MM.1S (cell line): ENCODE data around the gene ACTG1.

ENCODE experiments used
- DNase-seq: peaks from one replicate; pipeline ENCODE4 v3.0.0-alpha.2; 2015
- H2AFZ ChIP-seq: fragments of 300-600 bp; sonication (generic); 2 replicates; pipeline ENCODE4 v1.6.0; 2016; ENCODE audit warnings: antibody characterized with exemption, low read length
- H3F3A ChIP-seq: fragments of 300-600 bp; sonication (generic); 2 replicates; pipeline ENCODE4 v1.6.1; 2016; ENCODE audit warnings: mild to moderate bottlenecking, antibody characterized with exemption, low read length, moderate library complexity, mixed read lengths; ENCODE audit not compliant: insufficient read depth
- H3K27ac ChIP-seq: fragments of 300-600 bp; sonication (generic); 2 replicates; pipeline ENCODE4 v1.5.1; 2016; ENCODE audit warnings: mild to moderate bottlenecking, low read length
- H3K27me3 ChIP-seq: fragments of 300-600 bp; sonication (generic); replicated peaks from 2 replicates; pipeline ENCODE4 v1.6.0; 2016; ENCODE audit warnings: low read length; ENCODE audit not compliant: insufficient read depth
- H3K36me3 ChIP-seq: fragments of 300-600 bp; sonication (generic); replicated peaks from 2 replicates; pipeline ENCODE4 v1.6.1; 2016; ENCODE audit warnings: mild to moderate bottlenecking, low read length, mixed read lengths; ENCODE audit not compliant: insufficient read depth
- H3K4me1 ChIP-seq: fragments of 300-600 bp; sonication (generic); 2 replicates; pipeline ENCODE4 v1.6.1; 2016; ENCODE audit warnings: low read length, mixed read lengths
- H3K4me2 ChIP-seq: fragments of 300-600 bp; sonication (generic); 2 replicates; pipeline ENCODE4 v1.6.0; 2016; ENCODE audit warnings: low read depth, low read length
- H3K4me3 ChIP-seq: fragments of 300-600 bp; sonication (generic); 2 replicates; pipeline ENCODE4 v1.5.1; 2016; ENCODE audit warnings: low read length, mixed read lengths
- H3K79me2 ChIP-seq: fragments of 300-600 bp; sonication (generic); 2 replicates; pipeline ENCODE4 v1.6.1; 2016; ENCODE audit warnings: mixed run types, low read length, mixed read lengths
- H3K9ac ChIP-seq: fragments of 300-600 bp; sonication (generic); 2 replicates; pipeline ENCODE4 v1.6.1; 2016; ENCODE audit warnings: low read length, mixed read lengths
- H3K9me2 ChIP-seq: fragments of 300-600 bp; sonication (generic); replicated peaks from 2 replicates; pipeline ENCODE4 v1.6.1; 2016; ENCODE audit warnings: mild to moderate bottlenecking, low read length, mixed read lengths; ENCODE audit not compliant: insufficient read depth
- H3K9me3 ChIP-seq: fragments of 300-600 bp; sonication (generic); replicated peaks from 2 replicates; pipeline ENCODE4 v1.6.1; 2016; ENCODE audit warnings: mild to moderate bottlenecking, low read length, mixed read lengths; ENCODE audit not compliant: insufficient read depth
- H4K20me1 ChIP-seq: fragments of 300-600 bp; sonication (generic); 2 replicates; pipeline ENCODE4 v1.6.1; 2016; ENCODE audit warnings: mild to moderate bottlenecking, low read length, moderate library complexity, mixed read lengths; ENCODE audit not compliant: insufficient read depth
- EZH2 ChIP-seq: fragments of 300-600 bp; sonication (generic); optimal IDR thresholded peaks from 2 replicates; pipeline ENCODE3; 2017; ENCODE audit warnings: low read depth, mild to moderate bottlenecking, antibody characterized with exemption, low read length, mixed read lengths
- EZH2phosphoT487 ChIP-seq: fragments of 300-600 bp; sonication (generic); IDR thresholded peaks from 2 replicates; pipeline ENCODE4 v1.6.1; 2018; ENCODE audit warnings: antibody characterized with exemption, low read length
- TF ChIP-seq, protein P1 (sequence below): fragments of 300-600 bp; sonication (generic); IDR thresholded peaks from 2 replicates; pipeline ENCODE4 v1.5.1; 2016; ENCODE audit warnings: antibody characterized with exemption, low read length, mixed read lengths

ACTG1 gene

DNA sequence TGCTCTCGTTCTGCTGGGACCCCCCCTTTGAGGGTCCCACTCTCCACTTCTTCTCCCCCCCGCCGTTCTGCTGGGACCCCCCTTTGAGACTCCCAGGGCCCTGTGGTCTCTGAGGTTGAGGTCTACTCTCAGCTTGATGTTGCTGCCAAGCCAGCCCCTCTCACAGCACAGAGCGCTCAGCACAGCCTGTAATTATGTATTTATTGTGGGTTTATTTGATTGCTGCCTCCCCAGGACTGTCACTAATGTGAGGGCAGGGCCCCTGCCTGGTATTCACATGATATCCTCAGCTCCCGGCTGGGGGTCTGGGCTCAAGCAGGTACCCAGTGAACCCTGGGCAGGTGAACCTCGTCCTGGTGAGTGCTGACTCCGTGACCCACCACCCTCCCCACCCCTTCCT lies 35.4 kb downstream of the ACTG1 start:
- Histone ChIP-seq H3K4me2 (no peak overlapping the region), H3K4me1 (no peaks in the 10 kb centered on the region), H3K27me3 (peaks cover 88% of the 10 kb centered on the region), H4K20me1 (no peaks in the 10 kb centered on the region), H3K79me2 (no peaks in the 10 kb centered on the region), H3K9me3 (no peaks in the 10 kb centered on the region), H2AFZ (no peak overlapping the region), H3K36me3 (no peaks in the 10 kb centered on the region), H3K4me3 (no peak overlapping the region), H3K9ac (no peak overlapping the region), H3K9me2 (no peaks in the 10 kb centered on the region), H3F3A (no peaks in the 10 kb centered on the region), H3K27ac (no peak overlapping the region)
- no peak for TF ChIP-seq EZH2
- TF ChIP-seq, protein P1, sequence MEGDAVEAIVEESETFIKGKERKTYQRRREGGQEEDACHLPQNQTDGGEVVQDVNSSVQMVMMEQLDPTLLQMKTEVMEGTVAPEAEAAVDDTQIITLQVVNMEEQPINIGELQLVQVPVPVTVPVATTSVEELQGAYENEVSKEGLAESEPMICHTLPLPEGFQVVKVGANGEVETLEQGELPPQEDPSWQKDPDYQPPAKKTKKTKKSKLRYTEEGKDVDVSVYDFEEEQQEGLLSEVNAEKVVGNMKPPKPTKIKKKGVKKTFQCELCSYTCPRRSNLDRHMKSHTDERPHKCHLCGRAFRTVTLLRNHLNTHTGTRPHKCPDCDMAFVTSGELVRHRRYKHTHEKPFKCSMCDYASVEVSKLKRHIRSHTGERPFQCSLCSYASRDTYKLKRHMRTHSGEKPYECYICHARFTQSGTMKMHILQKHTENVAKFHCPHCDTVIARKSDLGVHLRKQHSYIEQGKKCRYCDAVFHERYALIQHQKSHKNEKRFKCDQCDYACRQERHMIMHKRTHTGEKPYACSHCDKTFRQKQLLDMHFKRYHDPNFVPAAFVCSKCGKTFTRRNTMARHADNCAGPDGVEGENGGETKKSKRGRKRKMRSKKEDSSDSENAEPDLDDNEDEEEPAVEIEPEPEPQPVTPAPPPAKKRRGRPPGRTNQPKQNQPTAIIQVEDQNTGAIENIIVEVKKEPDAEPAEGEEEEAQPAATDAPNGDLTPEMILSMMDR, result no peak
- TF ChIP-seq EZH2phosphoT487, result no peak
- no peak for DNase-seq

- no peak overlapping the region for H3K4me3 ChIP-seq
- H3K9ac ChIP-seq, result no peak overlapping the region
- H3K36me3 ChIP-seq, result no peaks in the 10 kb centered on the region
- no peak overlapping the region for H2AFZ ChIP-seq
- no peak for DNase-seq
- TF ChIP-seq EZH2phosphoT487, result no peak
- no peak overlapping the region for H3K4me2 ChIP-seq
- no peaks in the 10 kb centered on the region for H3K79me2 ChIP-seq
- peaks cover 86% of the 10 kb centered on the region for H3K27me3 ChIP-seq
- H4K20me1 ChIP-seq, result no peaks in the 10 kb centered on the region
- no peak overlapping the region for H3K27ac ChIP-seq
- no peaks in the 10 kb centered on the region for H3K9me2 ChIP-seq
- H3F3A ChIP-seq, result no peaks in the 10 kb centered on the region
- no peaks in the 10 kb centered on the region for H3K4me1 ChIP-seq
- no peaks in the 10 kb centered on the region for H3K9me3 ChIP-seq
Measured at GRCh38 chr17:81476635-81477034, 36.0 kb downstream of the ACTG1 start.

- Histone ChIP-seq H3K27me3 (peaks cover 90% of the 10 kb centered on the region), H3K4me1 (no peaks in the 10 kb centered on the region)
Measured at GRCh38 chr17:81476097-81476496, 36.5 kb downstream of the ACTG1 start.

DNA sequence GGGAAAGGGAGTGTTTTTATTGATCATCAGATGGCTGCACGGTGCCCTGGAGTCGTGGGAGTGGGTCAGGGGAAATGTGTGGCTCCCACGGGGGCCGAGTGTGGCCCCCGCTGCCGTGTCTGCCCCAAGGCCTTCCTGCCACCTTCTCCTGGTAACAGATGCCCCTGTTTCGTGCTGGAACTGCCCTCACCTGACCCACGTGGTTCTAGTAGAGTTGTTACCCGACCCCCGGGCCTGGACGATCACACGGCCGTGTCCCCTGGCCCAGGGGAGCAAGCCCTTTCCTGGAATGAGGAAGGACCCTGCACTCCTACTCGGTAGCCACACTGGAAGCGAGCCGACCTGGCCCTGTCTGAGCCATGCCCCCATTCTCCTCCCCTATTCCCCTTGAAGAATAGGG lies 37.6 kb downstream of the ACTG1 start:
- H3K9me3 ChIP-seq, result no peaks in the 10 kb centered on the region
- H3K9ac ChIP-seq, result no peak overlapping the region
- H3K4me2 ChIP-seq, result no peak overlapping the region
- H3K9me2 ChIP-seq, result no peaks in the 10 kb centered on the region
- TF ChIP-seq, protein P1, result no peak
- TF ChIP-seq EZH2 (no peak), EZH2phosphoT487 (no peak)
- H3K79me2 ChIP-seq, result no peaks in the 10 kb centered on the region
- no peaks in the 10 kb centered on the region for H3K36me3 ChIP-seq
- no peak for DNase-seq
- no peak overlapping the region for H3K27ac ChIP-seq
- H4K20me1 ChIP-seq, result no peaks in the 10 kb centered on the region
- peaks cover 91% of the 10 kb centered on the region for H3K27me3 ChIP-seq
- H3K4me1 ChIP-seq, result no peaks in the 10 kb centered on the region
- no peak overlapping the region for H3K4me3 ChIP-seq
- no peaks in the 10 kb centered on the region for H3F3A ChIP-seq
- no peak overlapping the region for H2AFZ ChIP-seq

More at GRCh38 chr17:81476097-81476496, 36.5 kb downstream of the ACTG1 start:
- DNase-seq, result no peak
- Histone ChIP-seq H3K9me3 (no peaks in the 10 kb centered on the region), H3F3A (no peaks in the 10 kb centered on the region), H4K20me1 (no peaks in the 10 kb centered on the region), H3K4me2 (no peak overlapping the region), H3K9ac (no peak overlapping the region), H3K4me3 (no peak overlapping the region), H3K36me3 (no peaks in the 10 kb centered on the region), H2AFZ (no peak overlapping the region), H3K9me2 (no peaks in the 10 kb centered on the region), H3K27ac (no peak overlapping the region), H3K79me2 (no peaks in the 10 kb centered on the region)
- TF ChIP-seq, protein P1, result no peak
- no peak for TF ChIP-seq EZH2phosphoT487
- TF ChIP-seq EZH2, result no peak
